ENCODE results near the gene WNT5B.
A peak's percentile ranks its signal among the peaks of the same experiment; 100 is the strongest.

The WNT5B gene

GRCh38 chr12:1656902-1657301, 27.9 kb downstream of the WNT5B start:
- no peak for DNase-seq

- DNase-seq = no peak
Measured at GRCh38 chr12:1657688-1658087, 28.7 kb downstream of the WNT5B start.

- no peak for DNase-seq
Measured at GRCh38 chr12:1660304-1661187, 31.5 kb downstream of the WNT5B start.

- peak; percentile 81 for DNase-seq
Measured at GRCh38 chr12:1661553-1662335, 32.7 kb downstream of the WNT5B start.

- no peak for DNase-seq
Measured at GRCh38 chr12:1662761-1663439, 33.9 kb downstream of the WNT5B start.

GRCh38 chr12:1663440-1664132, 34.6 kb downstream of the WNT5B start:
- no peak for DNase-seq

- DNase-seq = no peak
Measured at GRCh38 chr12:1665366-1665765, 36.3 kb downstream of the WNT5B start.

- no peak for DNase-seq
Measured at GRCh38 chr12:1666215-1666614, 37.2 kb downstream of the WNT5B start.

- DNase-seq = no peak
Measured at GRCh38 chr12:1666685-1667162, 37.7 kb downstream of the WNT5B start.

GRCh38 chr12:1668833-1669543, 40.0 kb downstream of the WNT5B start:
- no peak for DNase-seq

- DNase-seq = no peak
Measured at GRCh38 chr12:1670358-1671268, 41.6 kb downstream of the WNT5B start.

- no peak for DNase-seq
Measured at GRCh38 chr12:1676043-1676442, 47.0 kb downstream of the WNT5B start.

- no peak for DNase-seq
Measured at GRCh38 chr12:1680804-1681492, 51.9 kb downstream of the WNT5B start.

- no peak for DNase-seq
Measured at GRCh38 chr12:1681493-1681807, 52.4 kb downstream of the WNT5B start.

GRCh38 chr12:1688086-1688710, 59.2 kb downstream of the WNT5B start:
- DNase-seq = no peak

GRCh38 chr12:1690578-1691122, 61.6 kb downstream of the WNT5B start, which contains the start of gene ADIPOR2:
ADIPOR2 (plus strand) TSS chr12:1691070; CDS start chr12:1754344, 63,274 bp downstream.
- peak; percentile 96 for DNase-seq

- DNase-seq = no peak
Measured at GRCh38 chr12:1691123-1692007, 62.3 kb downstream of the WNT5B start.

GRCh38 chr12:1692226-1692625, 63.2 kb downstream of the WNT5B start:
- no peak for DNase-seq
